ENCODE measurements around the gene LIN37.

LIN37 gene, protein sequence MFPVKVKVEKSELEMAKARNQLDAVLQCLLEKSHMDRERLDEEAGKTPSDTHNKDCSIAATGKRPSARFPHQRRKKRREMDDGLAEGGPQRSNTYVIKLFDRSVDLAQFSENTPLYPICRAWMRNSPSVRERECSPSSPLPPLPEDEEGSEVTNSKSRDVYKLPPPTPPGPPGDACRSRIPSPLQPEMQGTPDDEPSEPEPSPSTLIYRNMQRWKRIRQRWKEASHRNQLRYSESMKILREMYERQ

DNA sequence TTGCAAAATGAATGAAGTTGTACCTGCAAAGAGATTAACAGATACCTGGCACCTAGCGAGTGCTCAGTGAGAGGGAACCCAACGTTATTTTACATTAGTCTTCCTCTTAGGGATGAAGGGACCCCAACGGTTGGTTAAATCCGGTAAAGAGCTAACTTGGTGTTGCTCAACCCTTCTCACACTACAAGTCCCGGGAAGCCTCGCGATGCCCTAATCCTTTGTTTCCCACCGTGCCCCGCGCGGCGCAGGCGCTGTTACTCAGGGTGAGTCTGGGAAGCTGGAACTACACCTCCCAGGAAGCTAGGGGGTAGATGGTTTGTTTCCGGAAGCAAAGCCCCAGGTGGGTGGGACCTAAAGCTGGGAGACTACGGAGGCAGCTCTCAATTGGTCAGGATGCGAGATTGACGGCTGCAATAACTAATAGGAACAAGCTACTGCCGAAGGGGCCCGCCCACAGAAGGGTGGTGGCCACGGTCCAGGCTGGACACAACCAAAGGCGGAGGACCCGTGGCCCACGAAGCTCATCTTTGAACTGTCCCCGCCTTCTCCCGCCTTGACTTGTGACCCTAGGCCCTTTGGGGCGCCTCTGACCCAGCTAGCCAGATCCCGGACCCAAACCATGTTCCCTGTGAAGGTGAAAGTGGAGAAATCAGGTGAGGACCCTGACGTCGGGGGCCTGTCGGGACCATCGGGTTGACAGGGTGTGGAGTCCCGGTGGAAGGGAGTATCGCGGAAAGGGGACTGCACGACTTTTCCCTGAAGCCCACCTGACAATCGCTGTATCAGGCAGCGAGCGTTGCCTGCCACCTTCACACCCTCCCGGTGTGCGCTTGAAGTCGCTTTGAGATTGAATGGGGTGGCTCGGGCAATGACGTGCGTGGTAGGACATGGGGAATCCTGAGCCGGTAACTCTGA lies at the start of gene LIN37:
TSS of gene LIN37 (plus strand) at position 471 of the 915 bp plus-strand sequence. CDS start at position 620, 149 bp downstream.
- peak; percentile 76 to 79 for ATAC-seq

DNA sequence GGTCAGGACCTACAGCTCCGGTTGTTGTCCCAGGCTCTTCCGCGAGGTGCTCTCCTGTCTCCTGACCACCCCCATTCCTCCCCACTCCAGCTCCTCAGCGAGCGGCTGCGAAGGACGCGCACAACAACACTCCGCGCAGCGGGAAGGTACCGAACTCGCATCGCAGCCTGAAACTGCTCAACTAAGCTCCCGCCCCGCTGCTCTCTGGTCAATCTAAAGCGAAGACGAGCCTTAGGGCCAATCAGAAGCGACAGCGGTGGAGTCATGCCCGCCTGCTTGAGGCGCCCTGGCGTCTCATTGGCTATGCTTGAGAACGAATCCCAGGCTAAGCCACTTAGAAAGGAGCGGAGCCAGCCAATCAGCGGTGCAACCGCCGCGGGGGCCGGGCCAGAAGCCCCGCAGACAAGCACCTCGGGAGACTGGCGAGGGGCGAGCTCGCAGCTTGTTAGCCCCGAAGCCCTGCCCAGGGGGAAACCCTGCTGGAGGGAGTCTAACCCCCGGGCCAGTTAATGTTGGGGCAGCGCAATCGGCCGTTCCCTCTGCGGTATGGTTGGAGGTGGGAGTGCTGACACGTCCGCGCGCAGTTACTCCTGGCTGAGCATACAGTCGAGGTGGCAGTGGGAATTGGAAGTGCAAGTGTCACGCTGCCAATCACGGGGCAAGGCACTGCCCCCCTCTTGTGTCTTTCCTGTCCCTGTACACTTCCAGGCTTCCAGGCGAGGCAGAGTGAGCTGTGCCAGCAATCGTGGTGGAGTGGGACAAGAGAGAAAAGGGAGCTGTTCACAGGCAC lies 46.0 kb upstream of the LIN37 start:
- peak; percentile 100 for ATAC-seq

DNA sequence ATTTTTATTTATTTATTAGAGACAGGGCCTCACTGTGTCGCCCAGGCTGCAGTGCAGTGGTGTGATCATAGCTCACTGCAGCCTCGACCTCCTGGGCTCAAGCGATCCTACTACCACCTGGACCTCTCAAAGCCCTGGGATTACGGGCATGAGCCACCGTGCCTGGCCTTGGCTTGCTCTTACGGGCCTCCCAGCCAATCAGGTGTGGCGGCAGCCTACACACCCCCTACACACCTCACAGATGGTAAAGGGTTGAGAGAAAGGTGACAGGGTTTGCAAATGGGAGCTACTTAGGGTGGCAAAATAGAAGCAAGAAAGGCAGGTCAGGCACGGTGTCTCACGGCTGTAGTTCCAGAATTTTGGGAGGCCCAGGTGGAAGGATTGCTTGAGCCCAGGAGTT lies 45.0 kb upstream of the LIN37 start:
- ATAC-seq, result no peak

DNA sequence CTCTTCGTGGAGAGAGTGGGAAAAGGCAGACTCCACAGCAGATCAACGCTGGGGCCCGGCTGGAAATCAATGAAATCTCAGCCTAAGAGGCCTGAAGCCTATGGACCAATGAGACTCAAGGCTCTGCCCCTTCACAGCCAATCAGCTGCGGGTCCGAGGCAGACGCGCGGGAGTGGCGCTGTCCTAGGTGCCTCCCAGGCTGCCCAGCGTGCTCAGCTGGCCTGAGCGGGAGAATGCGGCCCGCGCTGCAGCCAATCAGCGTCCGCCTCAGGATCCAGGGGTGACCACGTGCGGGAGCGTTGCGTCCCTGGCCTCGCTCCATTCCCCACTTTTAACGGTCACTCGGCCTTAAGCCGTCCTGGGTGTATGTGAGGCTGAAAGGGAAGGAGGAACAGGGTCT lies 44.2 kb upstream of the LIN37 start, which contains the start of gene ZBTB32:
TSS of gene ZBTB32 (plus strand) at position 341 of the 400 bp plus-strand sequence. CDS start 10,069 bp downstream, outside the sequence.
- ATAC-seq, result no peak

DNA sequence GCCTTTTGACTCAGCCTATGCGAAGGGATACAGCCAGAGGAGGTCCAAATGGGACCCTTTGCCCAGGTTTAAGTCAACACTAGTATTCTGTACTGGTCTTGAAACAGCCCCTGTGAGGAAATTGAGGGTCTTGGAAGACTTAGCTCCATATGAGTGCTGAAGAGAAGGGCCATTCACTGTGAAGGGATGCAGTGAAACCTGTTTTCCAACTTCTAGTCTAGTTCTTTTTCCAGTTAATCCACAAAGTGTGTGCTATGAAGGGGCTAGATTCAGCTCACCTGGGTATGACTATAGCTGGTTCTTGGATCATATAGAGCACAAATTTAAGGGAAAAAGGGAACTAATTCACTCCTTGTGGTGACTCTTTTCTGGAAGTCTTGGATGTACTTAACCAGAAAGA lies 40.0 kb upstream of the LIN37 start:
- ATAC-seq, result no peak

DNA sequence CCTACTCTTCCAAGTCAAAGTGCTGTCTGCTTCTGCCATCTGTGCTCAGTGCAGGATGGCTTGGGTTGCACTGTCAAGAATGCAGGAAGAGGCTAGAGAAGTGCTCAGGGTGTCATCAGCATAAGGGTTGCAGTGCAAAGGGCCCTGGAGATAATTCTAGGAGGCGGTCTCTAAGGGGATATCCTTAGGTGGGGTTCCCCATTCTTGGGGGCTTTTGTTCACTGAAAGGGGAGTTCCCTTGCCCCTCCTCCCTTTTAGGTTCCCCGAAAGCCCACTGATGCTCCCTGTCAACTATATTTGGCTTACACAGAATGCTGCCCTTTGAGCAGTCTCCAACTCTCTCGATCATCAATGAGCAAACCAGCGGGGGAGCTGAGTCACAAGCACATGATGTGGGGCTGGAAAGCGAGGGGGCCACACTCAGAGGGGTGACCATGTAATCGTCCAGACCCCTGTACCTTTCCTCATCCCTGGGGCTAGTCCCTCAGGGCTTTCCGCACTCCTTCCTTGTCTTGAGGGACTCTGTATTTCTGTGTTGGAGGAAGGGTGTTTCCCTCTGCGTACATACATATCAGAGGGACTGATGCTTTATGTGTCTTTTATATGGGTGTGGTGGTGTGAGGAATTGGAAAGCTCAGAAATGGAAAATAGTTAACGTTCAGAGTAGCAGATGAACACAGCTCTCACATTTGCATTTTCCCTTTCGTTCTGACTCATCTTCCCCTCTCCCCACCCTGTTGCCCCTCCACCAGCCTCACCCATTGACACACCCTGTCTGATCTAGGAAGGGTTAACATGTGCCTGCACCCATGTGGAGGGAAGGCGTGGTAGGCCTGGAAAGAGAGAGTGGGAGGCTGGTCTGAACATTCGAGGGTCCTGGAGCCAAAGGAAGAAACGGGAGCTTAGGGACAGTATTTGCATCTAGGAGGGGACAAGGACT lies 37.3 kb upstream of the LIN37 start:
- ATAC-seq, result peak; percentile 48 to 58

DNA sequence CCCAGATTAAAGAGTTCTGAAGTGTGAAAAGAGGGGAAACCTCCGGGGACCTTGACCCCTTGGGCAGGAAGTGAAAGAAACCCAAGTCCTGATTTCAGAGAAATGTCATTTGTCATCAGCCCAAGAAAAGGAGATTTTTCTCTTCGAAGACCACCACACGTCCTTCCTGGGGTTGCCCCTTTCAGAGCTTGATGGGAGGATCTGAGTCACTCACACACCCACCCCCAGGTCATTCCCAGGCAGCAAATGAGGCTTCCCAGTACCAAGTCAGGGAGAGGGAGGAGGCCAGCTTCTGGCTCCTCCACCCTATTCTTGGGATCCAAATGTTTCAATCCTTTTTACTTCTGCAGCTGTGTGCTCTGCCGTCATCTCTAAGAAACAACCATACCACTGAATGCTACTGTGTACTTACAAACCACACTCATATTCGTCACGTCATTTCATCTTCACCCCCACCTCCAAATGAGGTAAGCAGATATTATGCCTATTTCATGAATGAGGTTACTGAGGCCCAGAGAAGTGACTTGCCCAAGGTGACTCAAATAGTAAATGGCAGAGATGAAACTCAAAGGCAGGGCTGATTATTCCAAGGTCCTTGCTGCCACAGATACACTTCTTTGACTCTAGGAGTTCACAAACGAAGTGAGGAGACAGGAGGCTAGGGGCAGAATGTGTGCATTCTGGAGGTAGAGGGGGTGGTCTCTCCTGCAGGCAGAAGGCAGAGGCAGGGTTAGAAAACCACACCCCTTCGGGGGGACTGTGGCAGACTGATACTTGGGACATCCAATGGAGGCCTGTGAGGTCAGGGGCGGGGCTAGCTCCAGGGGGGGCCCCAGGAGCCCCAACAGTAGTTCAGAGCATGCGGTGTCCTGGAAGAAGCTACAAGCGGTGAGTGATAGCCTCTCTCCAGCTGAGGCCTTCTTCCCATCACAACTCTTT lies 35.5 kb upstream of the LIN37 start:
- ATAC-seq, result peak; percentile 34 to 44

DNA sequence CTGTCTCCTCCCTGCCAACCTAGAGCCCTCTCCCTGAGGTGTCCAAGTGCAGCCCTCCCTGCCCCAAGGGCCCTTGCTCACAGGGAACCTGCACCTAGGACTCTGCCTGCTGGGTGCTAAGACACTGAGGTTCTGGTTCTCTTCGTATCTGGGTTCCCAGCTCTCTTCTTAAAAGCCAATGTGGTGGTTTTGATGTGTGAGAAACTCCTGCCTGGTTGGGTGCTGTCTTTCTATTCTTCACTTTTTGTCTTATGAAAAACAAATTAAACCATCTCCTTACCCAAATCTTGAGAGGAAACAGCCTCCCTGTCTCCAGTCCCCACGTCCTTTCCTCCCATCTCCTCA lies 34.9 kb upstream of the LIN37 start:
- no peak for ATAC-seq

DNA sequence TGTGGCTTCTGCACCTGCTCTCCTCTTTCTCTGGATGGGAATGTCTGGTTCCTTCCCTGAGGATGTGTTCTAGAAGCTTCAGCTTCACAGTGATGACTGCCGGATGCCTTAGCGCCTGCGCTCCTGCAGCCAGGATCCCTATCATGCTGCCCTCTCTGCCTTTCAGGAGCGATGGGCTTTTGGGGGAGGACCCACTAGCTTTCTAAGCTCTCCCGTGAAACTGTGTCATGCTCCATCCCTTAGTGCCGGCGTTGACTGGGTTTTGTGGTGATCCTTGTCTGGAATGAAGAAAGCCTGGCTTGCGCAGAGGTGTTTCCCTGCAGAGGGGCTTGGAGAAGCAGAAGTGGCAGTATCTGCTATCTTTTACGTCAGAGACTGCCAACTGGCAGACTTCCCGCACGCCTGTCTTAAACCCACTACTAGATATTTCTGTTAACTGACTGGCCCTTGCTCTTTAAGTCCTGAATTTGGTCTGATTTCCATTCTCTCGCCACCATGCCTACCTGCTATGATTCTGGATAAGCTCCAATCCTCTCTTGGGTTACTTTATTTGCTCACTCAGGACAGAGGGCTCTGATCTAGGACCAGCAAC lies 34.4 kb upstream of the LIN37 start:
- no peak for ATAC-seq

DNA sequence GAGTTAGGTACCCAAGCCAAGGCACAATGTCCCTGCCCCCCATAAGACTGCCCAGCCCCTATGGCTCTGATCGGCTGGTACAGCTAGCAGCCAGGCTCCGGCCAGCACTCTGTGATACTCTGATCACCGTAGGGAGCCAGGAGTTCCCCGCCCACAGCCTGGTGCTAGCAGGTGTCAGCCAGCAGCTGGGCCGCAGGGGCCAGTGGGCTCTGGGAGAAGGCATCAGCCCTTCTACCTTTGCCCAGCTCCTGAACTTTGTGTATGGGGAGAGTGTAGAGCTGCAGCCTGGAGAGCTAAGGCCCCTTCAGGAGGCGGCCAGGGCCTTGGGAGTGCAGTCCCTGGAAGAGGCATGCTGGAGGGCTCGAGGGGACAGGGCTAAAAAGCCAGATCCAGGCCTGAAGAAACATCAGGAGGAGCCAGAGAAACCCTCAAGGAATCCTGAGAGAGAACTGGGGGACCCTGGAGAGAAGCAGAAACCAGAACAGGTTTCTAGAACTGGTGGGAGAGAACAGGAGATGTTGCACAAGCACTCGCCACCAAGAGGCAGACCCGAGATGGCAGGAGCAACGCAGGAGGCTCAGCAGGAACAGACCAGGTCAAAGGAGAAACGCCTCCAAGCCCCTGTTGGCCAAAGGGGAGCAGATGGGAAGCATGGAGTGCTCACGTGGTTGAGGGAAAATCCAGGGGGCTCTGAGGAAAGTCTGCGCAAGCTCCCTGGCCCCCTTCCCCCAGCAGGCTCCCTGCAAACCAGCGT lies 33.6 kb upstream of the LIN37 start:
- no peak for ATAC-seq

DNA sequence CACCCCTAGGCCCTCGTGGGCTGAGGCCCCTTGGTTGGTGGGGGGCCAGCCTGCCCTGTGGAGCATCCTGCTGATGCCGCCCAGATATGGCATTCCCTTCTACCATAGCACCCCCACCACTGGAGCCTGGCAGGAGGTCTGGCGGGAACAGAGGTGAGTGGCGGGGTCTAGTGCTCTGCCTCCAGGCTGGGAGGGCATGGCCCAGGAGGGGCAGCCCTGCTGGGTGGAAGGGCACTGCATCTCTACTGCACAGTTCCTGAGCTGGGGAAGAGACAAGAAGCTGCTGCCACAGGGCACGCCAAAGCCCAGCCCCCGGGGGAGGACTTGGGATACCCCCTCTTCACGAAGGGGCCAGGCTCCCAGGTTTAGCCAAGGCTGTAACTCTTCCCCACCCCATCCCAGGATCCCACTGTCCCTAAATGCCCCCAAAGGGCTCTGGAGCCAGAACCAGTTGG lies 33.0 kb upstream of the LIN37 start:
- ATAC-seq, result no peak

DNA sequence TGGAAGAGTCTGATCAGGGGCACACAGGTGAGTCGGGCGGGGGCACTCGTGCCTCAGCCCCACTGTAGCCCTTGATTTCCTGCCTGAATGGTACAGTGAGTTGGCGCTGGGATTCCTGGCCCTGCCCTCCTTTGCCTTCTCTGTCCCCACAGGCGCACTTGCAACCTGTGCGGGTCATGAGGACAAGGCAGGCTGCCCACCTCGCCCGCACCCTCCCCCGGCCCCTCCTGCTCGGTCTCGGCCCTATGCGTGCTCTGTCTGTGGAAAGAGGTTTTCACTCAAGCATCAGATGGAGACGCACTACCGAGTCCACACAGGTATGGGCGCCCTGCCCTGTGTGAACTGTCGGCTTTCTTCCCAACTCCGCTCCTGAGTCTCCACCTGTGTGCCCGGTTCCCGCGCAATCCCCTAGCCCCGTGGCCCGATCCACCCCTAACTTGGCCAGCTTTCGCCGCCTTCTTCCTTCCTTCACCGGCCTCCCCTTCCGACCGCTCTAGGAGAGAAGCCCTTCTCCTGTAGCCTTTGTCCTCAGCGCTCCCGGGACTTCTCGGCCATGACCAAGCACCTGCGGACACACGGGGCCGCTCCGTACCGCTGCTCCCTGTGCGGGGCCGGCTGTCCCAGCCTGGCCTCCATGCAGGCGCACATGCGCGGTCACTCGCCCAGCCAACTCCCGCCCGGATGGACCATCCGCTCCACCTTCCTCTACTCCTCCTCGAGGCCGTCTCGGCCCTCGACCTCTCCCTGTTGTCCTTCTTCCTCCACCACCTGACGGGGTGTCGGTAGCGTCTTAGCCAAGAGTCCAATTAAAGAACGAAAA lies 32.2 kb upstream of the LIN37 start:
- no peak for ATAC-seq

DNA sequence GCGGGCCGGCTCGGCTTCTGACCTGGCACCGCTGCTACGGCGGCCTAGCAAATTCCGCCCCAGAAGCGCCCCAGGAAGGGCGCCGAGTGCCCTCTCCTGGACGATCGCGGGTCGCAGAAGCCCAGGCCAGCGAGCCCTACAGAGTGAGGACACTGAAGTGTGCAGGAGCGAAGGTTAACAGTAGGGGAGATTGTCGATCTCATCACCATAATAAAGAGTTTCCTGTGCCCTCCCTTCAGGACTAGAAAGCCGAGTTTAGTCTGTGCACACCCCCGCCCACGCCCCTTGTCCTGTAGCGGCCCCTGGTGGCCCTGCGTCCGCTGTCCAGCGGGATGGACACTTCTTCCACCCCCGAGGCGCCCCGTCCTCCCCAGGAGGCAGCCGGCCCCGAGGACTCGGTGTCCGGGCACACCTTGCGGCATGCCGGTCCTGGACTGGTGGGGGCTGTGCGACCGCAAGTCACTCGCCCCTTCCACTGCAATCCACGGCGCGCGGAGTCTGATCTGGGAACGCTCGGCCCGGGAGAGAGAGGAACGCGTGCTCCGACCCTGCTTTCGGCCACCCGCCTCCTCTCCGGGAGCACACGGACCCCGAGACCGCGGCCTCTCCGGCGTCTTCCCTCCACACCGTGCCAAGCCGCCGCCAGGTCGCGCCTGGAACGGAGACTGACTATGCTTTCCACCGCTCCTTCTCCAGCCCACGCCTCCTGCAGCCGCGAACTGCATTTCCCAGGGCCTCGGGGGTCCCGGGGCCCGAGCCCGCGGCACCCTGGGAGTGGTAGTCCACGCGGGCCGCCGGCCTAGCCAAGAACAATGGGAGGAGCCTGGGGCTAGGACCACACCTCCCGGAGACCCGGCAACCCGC lies 31.3 kb upstream of the LIN37 start:
- peak; percentile 67 to 72 for ATAC-seq

DNA sequence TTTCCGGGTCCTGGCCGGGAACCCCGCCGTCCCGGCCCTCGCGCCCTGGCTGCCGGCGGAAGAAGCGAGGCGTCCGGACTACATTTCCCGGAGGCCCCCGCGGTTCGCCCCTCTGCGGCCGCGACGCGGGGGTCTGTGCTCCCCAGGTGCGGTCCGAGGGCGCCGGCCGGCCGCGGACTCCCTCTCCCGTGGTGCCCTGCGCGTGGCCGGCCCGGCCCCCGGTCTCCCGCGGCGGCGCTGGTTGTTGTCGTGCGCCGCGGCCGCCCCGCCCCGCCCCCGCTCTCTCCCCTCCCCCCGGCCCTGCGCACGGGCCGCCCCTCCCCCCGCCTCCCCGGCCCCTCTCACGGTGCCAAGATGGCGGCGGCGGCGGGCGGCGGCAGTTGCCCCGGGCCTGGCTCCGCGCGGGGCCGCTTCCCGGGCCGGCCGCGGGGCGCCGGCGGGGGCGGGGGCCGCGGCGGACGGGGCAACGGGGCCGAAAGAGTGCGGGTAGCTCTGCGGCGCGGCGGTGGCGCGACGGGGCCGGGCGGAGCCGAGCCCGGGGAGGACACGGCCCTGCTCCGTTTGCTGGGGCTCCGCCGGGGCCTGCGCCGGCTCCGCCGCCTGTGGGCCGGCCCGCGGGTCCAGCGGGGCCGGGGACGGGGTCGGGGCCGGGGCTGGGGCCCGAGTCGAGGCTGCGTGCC lies 30.6 kb upstream of the LIN37 start, which contains the start of gene KMT2B:
TSS of gene KMT2B (plus strand) at position 339 of the 680 bp plus-strand sequence. CDS start at position 355, 16 bp downstream.
- peak; percentile 0 for ATAC-seq

DNA sequence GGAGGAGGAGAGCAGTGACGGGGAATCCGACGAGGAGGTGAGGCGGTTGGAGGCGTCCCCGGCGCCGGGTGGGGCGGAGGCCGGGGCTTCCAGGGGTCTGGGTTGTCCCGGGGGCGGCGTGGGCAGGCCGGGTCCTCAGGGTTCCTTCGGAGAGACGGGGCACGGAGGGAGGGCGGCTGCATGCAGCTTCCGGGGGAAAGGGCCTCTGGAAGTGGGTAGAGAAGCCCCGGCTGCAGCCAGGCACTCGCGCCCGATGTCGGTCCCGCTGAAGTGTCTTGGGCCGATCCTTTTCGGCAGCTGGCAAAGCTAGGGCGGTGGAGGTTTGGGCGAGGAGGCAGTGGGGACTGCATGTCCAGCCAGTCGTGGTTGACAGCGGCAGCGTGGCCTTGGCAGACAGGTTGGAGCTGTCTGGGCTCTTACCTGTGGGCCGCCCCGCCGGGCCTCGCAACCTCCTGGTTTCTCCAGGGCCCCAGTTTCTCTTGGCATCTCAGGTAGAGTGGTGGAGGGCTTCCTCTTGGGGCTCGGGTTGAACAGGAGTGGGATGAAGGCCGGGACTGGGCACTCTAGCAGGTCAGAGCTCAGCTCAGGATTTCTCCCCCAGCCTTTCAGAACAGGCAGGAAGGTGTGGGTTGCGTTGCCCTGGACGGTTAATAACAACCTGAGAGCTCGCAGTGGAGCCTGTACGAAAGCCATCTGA lies 29.9 kb upstream of the LIN37 start:
- ATAC-seq, result peak; percentile 1
